AG09319 (cell line): Measurements from ENCODE around the gene B3GNT9.

Experiments
- DNase-seq: peaks from one replicate; pipeline ENCODE4 v3.0.0-alpha.2; 2010; ENCODE audit warnings: low read depth; ENCODE audit errors: extremely low read depth
- TF ChIP-seq, protein P1 (sequence below): IDR thresholded peaks from 2 replicates; pipeline ENCODE4 v1.5.1; 2011; ENCODE audit warnings: low read depth, mild to moderate bottlenecking, inconsistent platforms, low read length, moderate library complexity

B3GNT9 gene

DNA sequence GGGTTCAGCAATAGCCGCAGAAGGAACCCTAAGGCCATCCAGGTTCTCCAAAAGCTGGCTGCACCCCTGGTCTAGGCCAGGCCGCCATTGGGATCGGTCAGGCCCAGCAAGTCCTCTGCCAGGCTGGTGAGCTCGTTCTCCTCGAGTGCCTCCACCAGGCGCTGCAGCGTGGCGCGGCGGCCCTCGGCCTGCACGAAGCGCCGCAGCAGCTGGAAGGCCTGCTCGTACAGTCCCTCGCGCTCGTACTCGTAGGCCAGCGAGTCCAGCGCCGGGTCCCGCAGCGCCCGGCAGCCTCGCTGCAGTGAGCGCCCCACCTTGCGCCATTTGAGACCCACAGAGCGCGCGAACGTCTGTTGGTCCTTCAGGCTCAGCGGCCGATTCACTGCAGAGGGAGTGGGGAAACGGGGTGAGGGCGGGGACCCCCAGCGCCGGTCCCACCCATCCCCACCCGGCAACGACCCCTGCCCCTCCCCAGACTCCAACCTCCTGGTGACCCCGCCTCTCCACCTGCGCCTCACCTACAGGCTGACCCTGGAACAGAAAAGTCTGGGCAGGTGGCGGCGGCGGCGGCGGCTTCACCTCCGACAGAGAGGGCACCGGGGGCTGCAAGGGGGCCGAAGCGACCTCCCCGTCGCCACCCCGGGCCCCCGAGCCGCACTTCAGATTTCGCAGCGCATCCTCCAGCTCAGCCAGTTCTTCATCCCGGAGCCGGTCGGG lies 3.9 kb upstream of the B3GNT9 start:
- no peak for DNase-seq
- TF ChIP-seq, protein P1, sequence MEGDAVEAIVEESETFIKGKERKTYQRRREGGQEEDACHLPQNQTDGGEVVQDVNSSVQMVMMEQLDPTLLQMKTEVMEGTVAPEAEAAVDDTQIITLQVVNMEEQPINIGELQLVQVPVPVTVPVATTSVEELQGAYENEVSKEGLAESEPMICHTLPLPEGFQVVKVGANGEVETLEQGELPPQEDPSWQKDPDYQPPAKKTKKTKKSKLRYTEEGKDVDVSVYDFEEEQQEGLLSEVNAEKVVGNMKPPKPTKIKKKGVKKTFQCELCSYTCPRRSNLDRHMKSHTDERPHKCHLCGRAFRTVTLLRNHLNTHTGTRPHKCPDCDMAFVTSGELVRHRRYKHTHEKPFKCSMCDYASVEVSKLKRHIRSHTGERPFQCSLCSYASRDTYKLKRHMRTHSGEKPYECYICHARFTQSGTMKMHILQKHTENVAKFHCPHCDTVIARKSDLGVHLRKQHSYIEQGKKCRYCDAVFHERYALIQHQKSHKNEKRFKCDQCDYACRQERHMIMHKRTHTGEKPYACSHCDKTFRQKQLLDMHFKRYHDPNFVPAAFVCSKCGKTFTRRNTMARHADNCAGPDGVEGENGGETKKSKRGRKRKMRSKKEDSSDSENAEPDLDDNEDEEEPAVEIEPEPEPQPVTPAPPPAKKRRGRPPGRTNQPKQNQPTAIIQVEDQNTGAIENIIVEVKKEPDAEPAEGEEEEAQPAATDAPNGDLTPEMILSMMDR = no peak

DNA sequence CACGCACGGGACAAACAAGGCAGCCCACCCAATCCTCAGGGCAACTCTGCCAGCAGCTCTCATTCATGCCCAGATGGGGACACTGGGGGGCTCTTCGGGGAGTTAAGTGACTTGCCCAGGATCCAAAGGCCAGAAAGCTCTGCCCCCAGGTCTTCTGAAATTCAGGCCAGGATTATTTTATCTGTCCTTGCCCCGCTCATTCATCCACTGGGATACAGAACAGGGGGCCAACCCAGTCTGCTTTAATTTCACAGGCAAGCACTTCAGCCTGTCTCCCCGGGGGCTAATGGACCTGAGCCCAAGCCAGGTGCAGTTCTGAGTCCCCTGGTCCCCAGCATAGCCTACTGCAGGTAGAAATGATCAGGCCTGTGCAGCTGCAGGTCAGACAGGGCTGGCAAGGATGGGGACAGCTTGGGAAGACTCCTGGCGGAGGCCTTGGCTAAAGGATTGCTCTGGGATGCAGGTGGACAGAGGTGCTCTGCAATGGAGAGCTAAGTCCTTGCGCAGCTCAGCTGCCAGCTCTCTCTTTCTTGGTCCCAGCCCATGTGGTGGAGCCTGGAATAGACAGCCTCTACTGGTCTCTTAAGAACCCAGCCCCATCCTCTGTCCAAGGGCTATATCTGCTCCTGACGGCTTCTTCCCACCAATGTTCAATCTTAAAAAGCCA lies 766 bp upstream of the B3GNT9 start:
- TF ChIP-seq, protein P1 = no peak
- DNase-seq = no peak

DNA sequence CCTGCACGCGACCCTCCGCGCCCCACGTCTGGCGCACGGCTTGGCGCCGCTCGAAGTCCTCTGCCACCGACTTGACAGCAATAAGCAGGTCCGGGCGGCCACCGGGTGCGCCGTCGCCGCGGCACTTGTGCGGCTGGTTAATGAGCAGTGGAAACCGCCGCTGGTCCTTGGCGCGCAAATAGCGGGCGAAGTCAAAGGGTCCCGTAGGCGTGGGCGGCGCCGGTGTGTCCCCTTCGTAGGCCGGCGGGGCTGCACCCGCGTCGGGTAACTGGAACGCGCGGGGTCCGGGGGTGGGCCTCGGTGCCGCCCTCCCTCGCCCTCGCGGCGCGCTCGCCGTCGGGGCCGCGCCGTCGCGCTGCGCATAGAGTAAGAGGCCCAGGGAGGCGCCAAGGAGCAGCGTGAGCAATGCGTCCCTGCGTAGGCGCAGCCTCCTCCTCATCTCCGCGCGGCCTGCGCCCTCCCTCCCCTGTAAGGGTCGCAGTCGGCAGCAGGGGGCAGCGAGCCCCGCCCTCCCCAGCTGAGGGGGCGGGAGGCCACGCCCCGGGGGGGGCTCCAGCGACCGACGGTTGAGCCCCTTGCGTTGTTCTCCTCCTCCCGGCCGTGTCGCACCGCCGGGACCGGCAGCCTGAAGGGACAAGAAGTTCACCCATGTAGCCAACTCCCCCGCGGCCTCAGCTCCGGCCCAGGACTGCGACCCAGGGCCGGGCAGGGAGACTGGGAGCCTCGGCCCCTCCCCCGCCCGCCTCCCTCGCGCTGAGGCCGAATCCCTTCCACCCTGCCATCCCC lies 558 bp downstream of the B3GNT9 start:
- no peak for DNase-seq
- TF ChIP-seq, protein P1 = no peak

DNA sequence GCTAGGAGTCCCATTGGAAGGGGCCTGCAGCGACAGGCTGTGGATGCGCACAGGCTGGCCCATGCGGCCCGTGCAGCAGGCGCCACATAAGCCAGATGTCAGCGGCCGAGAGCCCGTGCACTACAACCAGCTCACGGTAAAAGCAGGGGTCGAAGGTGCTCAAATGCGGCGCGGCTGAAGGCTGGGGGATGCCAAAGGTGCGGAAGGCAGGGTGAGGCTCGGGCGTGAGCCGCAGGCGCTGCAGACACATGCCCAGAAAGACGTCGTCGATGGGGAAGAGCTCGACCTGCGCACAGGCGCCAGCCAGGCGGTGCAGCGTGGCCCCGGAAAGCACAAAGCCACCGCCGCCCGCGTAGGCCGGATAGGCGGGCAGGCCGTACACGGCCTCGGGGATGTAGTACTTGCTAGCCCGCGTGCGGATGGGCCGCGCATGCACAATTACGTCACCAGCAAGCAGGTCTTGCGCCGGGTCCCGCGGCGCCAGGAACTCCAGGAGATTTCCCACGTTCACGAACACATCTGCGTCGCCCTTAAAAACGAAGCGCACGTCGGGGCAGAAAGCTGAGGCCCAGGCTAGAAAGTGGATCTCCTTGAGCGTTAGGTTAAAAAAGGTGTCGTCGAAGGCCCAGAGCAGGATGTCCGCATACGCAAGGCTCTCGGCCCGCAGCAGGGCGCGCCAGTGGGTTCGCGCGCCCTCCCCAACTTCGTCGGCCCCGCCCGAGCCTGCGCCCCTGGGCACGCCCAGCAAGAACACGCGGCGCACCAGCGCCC lies 1.3 kb downstream of the B3GNT9 start:
- TF ChIP-seq, protein P1 = no peak
- DNase-seq = no peak

DNA sequence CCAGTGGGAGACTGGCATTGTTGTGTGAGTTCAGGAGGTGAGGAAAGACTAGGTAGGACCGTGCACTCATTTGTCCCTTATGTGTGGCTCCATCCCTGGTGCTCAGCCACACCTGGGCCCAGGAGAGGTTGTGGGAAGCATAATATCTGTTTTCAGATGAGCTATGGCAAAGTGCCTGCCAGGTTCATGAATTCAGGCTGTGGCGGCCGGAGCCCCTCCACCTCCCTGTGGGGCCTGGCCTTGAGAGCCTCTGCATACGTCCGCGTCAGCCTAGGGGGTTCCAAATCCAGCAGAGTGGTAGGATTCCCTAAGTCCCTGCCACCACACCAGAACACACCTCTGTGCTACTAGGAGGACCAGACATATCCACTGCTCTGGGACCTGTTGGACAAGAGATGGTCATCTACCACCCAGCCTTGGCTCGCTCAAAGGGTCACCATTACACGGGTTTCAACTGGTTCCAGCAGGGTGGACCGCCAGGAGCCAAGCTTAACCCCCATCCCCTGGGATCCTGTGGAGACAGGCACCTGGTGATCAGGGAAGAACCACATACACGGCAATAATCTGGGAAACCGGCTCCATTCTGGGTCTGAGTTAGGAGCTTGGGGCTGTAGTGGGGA lies 2.0 kb downstream of the B3GNT9 start:
- TF ChIP-seq, protein P1 = no peak
- no peak for DNase-seq

DNA sequence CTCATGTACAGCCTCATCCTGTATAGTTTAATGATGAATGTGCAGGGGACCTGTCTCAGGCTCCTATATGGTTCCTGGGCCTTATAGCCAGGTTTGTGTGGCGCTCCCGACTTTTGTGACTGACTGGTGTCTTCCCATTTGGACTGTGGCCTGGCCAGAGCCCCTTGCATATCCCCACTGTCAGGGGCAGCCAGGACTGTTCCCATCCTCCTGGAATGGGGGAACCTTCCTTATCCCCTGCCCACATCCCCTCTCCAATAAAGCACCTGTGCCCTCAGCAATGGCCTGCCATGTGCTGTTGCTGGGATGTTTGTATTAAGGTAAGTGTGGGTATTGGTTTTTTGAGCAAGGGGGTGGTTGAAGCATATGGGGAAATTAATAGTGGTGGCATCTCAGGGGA lies 2.6 kb downstream of the B3GNT9 start:
- TF ChIP-seq, protein P1 = no peak
- no peak for DNase-seq
